Measurements from ENCODE around the gene MCC.

Gene MCC

GRCh38 chr5:113150821-113151220, 337.4 kb downstream of the MCC start:
- no peak for TF ChIP-seq CTCF (IDR thresholded peaks at IDR 0.05)

GRCh38 chr5:113150221-113150620, 338.0 kb downstream of the MCC start:
- TF ChIP-seq CTCF (IDR thresholded peaks at IDR 0.05) = no peak

- no peak for TF ChIP-seq CTCF (IDR thresholded peaks at IDR 0.05)
These were observed 340.7 kb downstream of the MCC start for GRCh38 chr5:113147537-113147936.

GRCh38 chr5:113147101-113147508, 341.1 kb downstream of the MCC start:
- no peak for TF ChIP-seq CTCF (IDR thresholded peaks at IDR 0.05)

- TF ChIP-seq CTCF (IDR thresholded peaks at IDR 0.05) = no peak
These were observed 342.4 kb downstream of the MCC start for GRCh38 chr5:113145757-113146387.

- TF ChIP-seq CTCF (IDR thresholded peaks at IDR 0.05) = no peak
These were observed 346.1 kb downstream of the MCC start for GRCh38 chr5:113142186-113142585.

- TF ChIP-seq CTCF (IDR thresholded peaks at IDR 0.05) = no peak
These were observed 347.2 kb downstream of the MCC start for GRCh38 chr5:113140837-113141671.
